ENCODE measurements around the gene CCSAP. TPM values are rescaled to one million over a fixed set of nuclear protein-coding genes. Genes with fewer than 3 reads are reported as not detected.

CCSAP gene
- total RNA-seq, 1 donor from 2014 or later = 8.0 TPM

- H2AFZ ChIP-seq (ENCODE audit: low read depth, low read length) = no peak overlapping the region
- H3K27ac ChIP-seq (ENCODE audit: low read depth, low read length) = no peak overlapping the region
- H4K20me1 ChIP-seq (ENCODE audit: insufficient read depth, low read length) = no peaks in the 10 kb centered on the region
- H3K9me3 Mint-ChIP-seq (ENCODE audit: unreplicated experiment) = peaks cover 6% of the 10 kb centered on the region
- H3K9me3 ChIP-seq (ENCODE audit: insufficient read depth, low read depth, low read length) = peaks cover 3% of the 10 kb centered on the region
- peaks cover 2% of the 10 kb centered on the region for H3K36me3 Mint-ChIP-seq (ENCODE audit: low read depth, unreplicated experiment)
- no peak overlapping the region for H3K4me3 Mint-ChIP-seq (ENCODE audit: unreplicated experiment)
- H3K4me3 ChIP-seq (ENCODE audit: insufficient read depth, low read depth, low read length) = no peak overlapping the region
- H3K9ac ChIP-seq (ENCODE audit: low read length) = no peak overlapping the region
- FAIRE-seq (no peak), DNase-seq (ENCODE audit: low read depth) (no peak)
- peaks cover 36% of the 10 kb centered on the region for H3K27me3 Mint-ChIP-seq (ENCODE audit: low read depth, unreplicated experiment)
- H3K4me2 ChIP-seq (ENCODE audit: low read length) = no peak overlapping the region
- H3K27ac Mint-ChIP-seq (ENCODE audit: unreplicated experiment) = no peak overlapping the region
- no peaks in the 10 kb centered on the region for H3K4me1 ChIP-seq (ENCODE audit: insufficient read depth, low read length)
- TF ChIP-seq EZH2 (IDR thresholded peaks at IDR 0.05; ENCODE audit: insufficient read depth, low read length) = no peak
- TF ChIP-seq CTCF (IDR thresholded peaks at IDR 0.05; ENCODE audit: insufficient read depth, low read depth, low read length) = no peak
- no peaks in the 10 kb centered on the region for H3K79me2 ChIP-seq (ENCODE audit: insufficient read depth, low read length)
- H3K4me1 Mint-ChIP-seq (ENCODE audit: low read depth, unreplicated experiment) = no peaks in the 10 kb centered on the region
- peaks cover 13% of the 10 kb centered on the region for H3K27me3 ChIP-seq (ENCODE audit: insufficient read depth, low read length)
- H3K36me3 ChIP-seq (ENCODE audit: insufficient read depth, low read length) = no peaks in the 10 kb centered on the region
Measured at GRCh38 chr1:229349463-229350385, 6.9 kb upstream of the CCSAP start.

GRCh38 chr1:229347528-229347927, 4.7 kb upstream of the CCSAP start:
- no peak overlapping the region for H2AFZ ChIP-seq (ENCODE audit: low read depth, low read length)
- Mint-ChIP-seq H3K36me3 (ENCODE audit: low read depth, unreplicated experiment) (peaks cover 3% of the 10 kb centered on the region), H3K9me3 (ENCODE audit: unreplicated experiment) (peaks cover 7% of the 10 kb centered on the region), H3K27ac (ENCODE audit: unreplicated experiment) (peak overlapping the region; percentile 41), H3K4me3 (ENCODE audit: unreplicated experiment) (peak overlapping the region; percentile 34), H3K27me3 (ENCODE audit: low read depth, unreplicated experiment) (peaks cover 38% of the 10 kb centered on the region), H3K4me1 (ENCODE audit: low read depth, unreplicated experiment) (peaks cover 2% of the 10 kb centered on the region)
- H3K4me3 ChIP-seq (ENCODE audit: insufficient read depth, low read depth, low read length) = no peak overlapping the region
- H4K20me1 ChIP-seq (ENCODE audit: insufficient read depth, low read length) = no peaks in the 10 kb centered on the region
- FAIRE-seq (no peak), DNase-seq (ENCODE audit: low read depth) (no peak)
- no peak overlapping the region for H3K9ac ChIP-seq (ENCODE audit: low read length)
- H3K27ac ChIP-seq (ENCODE audit: low read depth, low read length) = no peak overlapping the region
- H3K36me3 ChIP-seq (ENCODE audit: insufficient read depth, low read length) = no peaks in the 10 kb centered on the region
- H3K9me3 ChIP-seq (ENCODE audit: insufficient read depth, low read depth, low read length) = no peaks in the 10 kb centered on the region
- H3K4me2 ChIP-seq (ENCODE audit: low read length) = no peak overlapping the region
- TF ChIP-seq EZH2 (IDR thresholded peaks at IDR 0.05; ENCODE audit: insufficient read depth, low read length) (no peak), CTCF (IDR thresholded peaks at IDR 0.05; ENCODE audit: insufficient read depth, low read depth, low read length) (no peak)
- peaks cover 13% of the 10 kb centered on the region for H3K27me3 ChIP-seq (ENCODE audit: insufficient read depth, low read length)
- peaks cover 4% of the 10 kb centered on the region for H3K4me1 ChIP-seq (ENCODE audit: insufficient read depth, low read length)
- no peaks in the 10 kb centered on the region for H3K79me2 ChIP-seq (ENCODE audit: insufficient read depth, low read length)

All from astrocyte (in vitro differentiated cells and primary cell).